Spleen (tissue), 11 donors: Measurements from ENCODE around the gene TBX10. TPM values are rescaled to one million over a fixed set of nuclear protein-coding genes. Genes with fewer than 3 reads are reported as not detected.

Experiments used
- DNase-seq: peaks from one replicate; pipeline ENCODE4 v3.0.0-alpha.2; 2020
- H3K27ac ChIP-seq, 8 donors: fragments of 200-600 bp; sonication (generic) in 7 of 8; 1 replicate in 4 of 8; 2 replicates in 4 of 8; pipeline versions ENCODE4 v1.5.0 to v1.8.0; 2016 to 2021; ENCODE audit warnings: inconsistent platforms in 4 of 8, mild to moderate bottlenecking in 4 of 8, moderate library complexity in 1 of 8
- H3K27me3 ChIP-seq, 7 donors: fragments of 200-600 bp; sonication (generic) in 6 of 7; replicated peaks in 1 of 7; 1 replicate in 4 of 7; 2 replicates in 3 of 7; pipeline versions ENCODE4 v1.5.0 to v1.8.0; 2016 to 2021; ENCODE audit warnings: inconsistent platforms in 3 of 7, mild to moderate bottlenecking in 1 of 7
- H3K36me3 ChIP-seq, 6 donors: fragments of 200-600 bp; sonication (generic) in 5 of 6; 1 replicate in 4 of 6; 2 replicates in 2 of 6; pipeline versions ENCODE4 v1.5.0 to v1.8.0; 2016 to 2021; ENCODE audit warnings: inconsistent platforms in 2 of 6
- H3K4me1 ChIP-seq, 6 donors: fragments of 200-600 bp; sonication (generic) in 5 of 6; 1 replicate in 3 of 6; 2 replicates in 3 of 6; pipeline versions ENCODE4 v1.5.0 to v1.8.0; 2016 to 2021; ENCODE audit warnings: inconsistent platforms in 3 of 6
- H3K4me3 ChIP-seq, 8 donors: fragments of 200-600 bp; sonication (generic) in 7 of 8; 1 replicate in 4 of 8; 2 replicates in 4 of 8; pipeline versions ENCODE4 v1.5.0 to v1.8.0; 2016 to 2021; ENCODE audit warnings: inconsistent platforms in 4 of 8, mild to moderate bottlenecking in 4 of 8, moderate library complexity in 2 of 8
- H3K9me3 ChIP-seq, 8 donors: fragments of 200-600 bp; sonication (generic) in 7 of 8; 1 replicate in 4 of 8; 2 replicates in 4 of 8; pipeline versions ENCODE4 v1.5.0 to v1.8.0; 2016 to 2021; ENCODE audit warnings: inconsistent platforms in 4 of 8
- POLR2A ChIP-seq, 3 donors: fragments of 450-650 bp; IDR thresholded peaks; one replicate each; pipeline ENCODE4 v1.5.1; 2017; ENCODE audit warnings: antibody characterized with exemption in 3 of 3, mild to moderate bottlenecking in 1 of 3
- POLR2AphosphoS5 ChIP-seq, 3 donors: sonication (generic); formaldehyde crosslinking; IDR thresholded peaks; one replicate each; pipeline ENCODE4 v1.5.1; 2017; ENCODE audit warnings: antibody characterized with exemption in 3 of 3
- WGBS, 5 donors: extraction: QIAGEN DNeasy Blood & Tissue Kit in 3 of 5; methylation state at CpG; one replicate each; pipeline versions ENCODE4 v1.1.5 to v1.1.7; 2013 to 2018; 5-methylcytosine and 5-hydroxymethylcytosine counted together
- intact Hi-C: fragments of 100-400 bp; cut with DNase I; formaldehyde crosslinking; loops from one replicate; pipeline ENCODE4 v1.15.0; 2023; ENCODE audit warnings: low total_unique reads
- polyA plus RNA-seq, 3 donors: library from polyadenylated mRNA; stranded (reverse); fragments of 200-250 nt; gene quantifications; one replicate each; pipeline ENCODE4 v1.2.1, GENCODE V29; 2013
- total RNA-seq, 7 donors: library from RNA; depleted of rRNA in 3 of 7; stranded (reverse); fragments of >200 nt in 3 of 7; fragmentation: NEBNext Ultra II Directional in 4 of 7; extraction: Animal tissue kit (Norgen Biotek cat#: 25700) in 4 of 7; gene quantifications; one replicate each; pipeline versions ENCODE4 v1.1.0 to v1.2.1, GENCODE V29; 2016 to 2021
- TF ChIP-seq, protein P1 (sequence below), 11 experiments: fragments of 200-600 bp in 7 of 11; fragments of 450-650 bp in 4 of 11; sonication (generic) in 4 of 11; IDR thresholded peaks in 8 of 11; conservative IDR thresholded peaks in 3 of 11; 1 replicate in 7 of 11; 2 replicates in 4 of 11; pipeline versions ENCODE4 v1.4.0 to v1.8.0; 2016 to 2021; ENCODE audit warnings: antibody characterized with exemption in 11 of 11, inconsistent platforms in 4 of 11, mild to moderate bottlenecking in 1 of 11
- donor health status: healthy with polysubstance abuse.
- donor health status: DM: no; HTN: no; CAD: no; lungs with moderate emphysema.
- donor health status: DM: no; HTN: no; CAD: no.
- donor health status: Bipolar disorder and iron deficiency.
- donor health status: healthy.
- donor health status: DM: no; HTN: no; CAD: no.
- donor health status: DM: yes; HTN: yes; CAD: no.

Gene TBX10
- total and polyA plus RNA-seq, 10 donors, result 0.08 TPM; not detected in 9

DNA sequence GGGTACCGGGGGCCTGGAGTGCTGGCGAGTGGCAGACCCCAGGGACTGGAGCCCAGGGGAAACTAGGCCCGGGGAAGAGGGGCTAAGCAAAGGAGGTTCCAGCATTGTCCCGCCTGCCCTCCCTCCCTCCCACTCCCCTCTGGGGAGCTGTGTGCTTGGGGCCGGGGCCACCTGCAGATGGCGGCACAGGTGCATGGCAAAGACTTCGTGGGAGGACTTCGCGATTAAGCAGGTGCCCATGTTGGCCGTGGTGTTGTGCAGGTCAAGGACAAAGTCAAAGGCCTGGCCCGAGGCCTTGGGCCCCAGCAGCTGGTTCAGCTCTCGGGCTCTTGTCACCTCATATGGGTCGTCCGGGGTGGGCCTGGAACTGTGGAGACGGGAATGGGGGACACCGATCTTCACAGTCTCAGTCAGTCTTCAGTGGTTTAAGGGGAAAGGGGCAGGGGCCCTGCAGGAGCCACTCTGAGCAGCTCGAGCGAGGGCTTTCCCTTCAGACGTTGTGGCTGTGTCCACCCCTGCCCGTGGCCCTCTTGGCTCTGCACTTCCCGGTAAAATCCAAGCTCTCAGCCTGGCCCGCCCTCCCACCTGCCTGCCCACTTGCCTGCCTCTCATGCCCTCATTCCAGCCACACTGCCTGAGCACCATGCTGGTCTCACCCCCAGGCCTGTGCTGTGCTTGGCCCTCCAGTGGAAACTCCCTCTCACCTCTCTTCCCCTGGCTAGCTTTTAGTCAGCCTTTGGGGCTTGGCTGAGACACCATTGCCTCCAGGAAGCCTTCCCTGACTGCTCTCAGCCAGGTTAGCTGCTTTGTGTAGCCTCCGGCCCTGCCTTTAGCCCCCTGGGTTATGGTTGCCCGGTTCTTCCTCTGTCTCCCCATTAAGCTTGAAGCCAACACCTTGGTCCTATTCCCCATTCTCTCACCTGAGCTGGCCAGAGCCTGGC, 6.2 kb upstream of the TBX10 start:
- H3K27ac ChIP-seq, result peak overlapping the region in 3 of 8 donors; percentile 11 to 68 (median 20)
- peaks cover 0 to 10% (median 5%) of the 10 kb centered on the region in 8 donors for H3K9me3 ChIP-seq
- H3K27me3 ChIP-seq, result peaks cover 0 to 33% (median 0%) of the 10 kb centered on the region in 7 donors
- intact Hi-C loops, result no loop called here
- H3K4me1 ChIP-seq, result peaks cover 38 to 63% (median 56%) of the 10 kb centered on the region in 6 donors
- H3K36me3 ChIP-seq, result no peaks in the 10 kb centered on the region
- H3K4me3 ChIP-seq, result peak overlapping the region in 1 of 8 donors; percentile 47
- 69 to 82% (median 78%) methylated on average over 18 to 24 of the region's 24 CpGs for whole genome bisulfite sequencing, 5 donors
- DNase-seq, result peak; percentile 75
- TF ChIP-seq POLR2A (IDR thresholded peaks at IDR 0.05) (no peak), POLR2AphosphoS5 (IDR thresholded peaks at IDR 0.05) (no peak)
- TF ChIP-seq, protein P1, sequence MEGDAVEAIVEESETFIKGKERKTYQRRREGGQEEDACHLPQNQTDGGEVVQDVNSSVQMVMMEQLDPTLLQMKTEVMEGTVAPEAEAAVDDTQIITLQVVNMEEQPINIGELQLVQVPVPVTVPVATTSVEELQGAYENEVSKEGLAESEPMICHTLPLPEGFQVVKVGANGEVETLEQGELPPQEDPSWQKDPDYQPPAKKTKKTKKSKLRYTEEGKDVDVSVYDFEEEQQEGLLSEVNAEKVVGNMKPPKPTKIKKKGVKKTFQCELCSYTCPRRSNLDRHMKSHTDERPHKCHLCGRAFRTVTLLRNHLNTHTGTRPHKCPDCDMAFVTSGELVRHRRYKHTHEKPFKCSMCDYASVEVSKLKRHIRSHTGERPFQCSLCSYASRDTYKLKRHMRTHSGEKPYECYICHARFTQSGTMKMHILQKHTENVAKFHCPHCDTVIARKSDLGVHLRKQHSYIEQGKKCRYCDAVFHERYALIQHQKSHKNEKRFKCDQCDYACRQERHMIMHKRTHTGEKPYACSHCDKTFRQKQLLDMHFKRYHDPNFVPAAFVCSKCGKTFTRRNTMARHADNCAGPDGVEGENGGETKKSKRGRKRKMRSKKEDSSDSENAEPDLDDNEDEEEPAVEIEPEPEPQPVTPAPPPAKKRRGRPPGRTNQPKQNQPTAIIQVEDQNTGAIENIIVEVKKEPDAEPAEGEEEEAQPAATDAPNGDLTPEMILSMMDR (IDR thresholded peaks at IDR 0.05 in 8 of 11, conservative IDR thresholded peaks at IDR 0.05 in 3 of 11), result no peak

DNA sequence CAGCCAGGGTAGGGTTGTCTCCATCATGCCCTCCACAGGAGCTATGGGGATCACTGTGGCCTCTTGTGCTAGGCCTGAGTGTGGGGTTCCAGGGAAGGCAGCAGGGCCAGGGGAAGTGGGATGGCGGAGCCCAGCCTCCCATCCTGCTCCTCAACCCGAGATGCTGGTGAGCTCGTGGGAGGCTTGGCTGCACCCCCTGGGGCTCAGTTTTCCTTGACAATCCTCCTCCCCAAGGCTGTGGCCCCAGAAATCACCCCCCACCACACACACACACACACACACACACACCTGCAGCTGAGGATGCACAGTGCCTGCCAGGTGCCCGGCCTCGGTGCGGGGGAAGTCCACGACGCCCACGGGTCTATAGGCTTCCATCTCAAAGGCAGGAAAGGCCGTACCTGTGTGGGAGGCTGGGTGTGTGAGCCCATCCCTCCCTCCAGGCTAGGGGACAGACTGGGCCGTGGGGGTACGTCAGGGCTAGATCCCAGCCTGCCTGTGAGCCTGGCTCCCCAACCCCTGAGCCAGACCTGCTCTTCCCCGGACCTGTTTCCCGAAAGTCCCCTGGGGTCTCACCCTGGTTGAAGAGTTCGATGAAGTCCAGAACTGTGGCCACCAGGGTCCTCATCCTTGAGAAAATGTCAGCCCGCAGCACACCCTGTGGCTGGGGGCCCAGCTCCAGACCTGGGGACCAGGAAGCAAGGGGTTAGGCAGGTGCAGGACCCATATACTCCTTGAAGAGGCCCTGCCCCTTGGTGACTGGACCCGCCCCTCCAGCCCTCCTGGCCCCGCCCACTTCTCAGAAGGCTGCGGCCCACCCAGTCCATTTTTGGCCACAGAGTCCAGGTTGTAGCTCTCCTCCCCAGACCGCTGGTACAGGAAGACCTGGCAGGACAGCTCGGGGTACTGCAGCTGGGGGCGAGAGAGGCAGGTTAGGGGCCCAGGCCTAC, 5.2 kb upstream of the TBX10 start:
- no peak for DNase-seq
- intact Hi-C loops, result no loop called here
- peaks cover 35 to 58% (median 50%) of the 10 kb centered on the region in 6 donors for H3K4me1 ChIP-seq
- H3K27ac ChIP-seq, result no peak overlapping the region
- 64 to 89% (median 81%) methylated on average over 11 to 22 of the region's 22 CpGs for WGBS, 5 donors
- no peaks in the 10 kb centered on the region for H3K36me3 ChIP-seq
- peaks cover 0 to 10% (median 5%) of the 10 kb centered on the region in 8 donors for H3K9me3 ChIP-seq
- no peak overlapping the region for H3K4me3 ChIP-seq
- TF ChIP-seq POLR2AphosphoS5 (IDR thresholded peaks at IDR 0.05), result no peak
- TF ChIP-seq, protein P1 (IDR thresholded peaks at IDR 0.05 in 8 of 11, conservative IDR thresholded peaks at IDR 0.05 in 3 of 11), result no peak
- peaks cover 0 to 44% (median 3%) of the 10 kb centered on the region in 7 donors for H3K27me3 ChIP-seq

DNA sequence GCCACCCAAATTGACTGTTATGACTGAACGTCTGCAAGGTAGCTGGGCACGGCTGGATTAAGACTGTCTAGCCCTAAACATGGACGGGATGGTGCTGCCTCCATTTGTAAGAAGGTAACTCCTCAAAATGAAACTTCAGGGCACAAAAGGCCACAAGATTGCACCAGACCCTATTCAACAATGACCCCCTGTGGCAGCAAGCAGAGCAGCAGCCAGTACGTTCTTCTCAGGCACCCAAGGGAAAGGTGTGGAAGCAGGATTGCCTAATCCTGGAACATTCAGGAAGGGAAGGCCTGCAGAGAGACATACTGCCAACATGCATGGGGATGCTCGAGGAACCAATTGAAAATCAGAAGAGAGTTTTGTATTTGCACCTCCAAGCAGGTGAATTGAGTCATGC, 4.5 kb upstream of the TBX10 start:
- Histone ChIP-seq H3K27me3 (peaks cover 0 to 51% (median 3%) of the 10 kb centered on the region in 7 donors), H3K27ac (no peak overlapping the region), H3K9me3 (peaks cover 0 to 10% (median 5%) of the 10 kb centered on the region in 8 donors), H3K4me1 (peaks cover 34 to 52% (median 43%) of the 10 kb centered on the region in 6 donors), H3K4me3 (no peak overlapping the region), H3K36me3 (no peaks in the 10 kb centered on the region)
- TF ChIP-seq POLR2AphosphoS5 (IDR thresholded peaks at IDR 0.05) (no peak), POLR2A (IDR thresholded peaks at IDR 0.05) (no peak)
- TF ChIP-seq, protein P1 (IDR thresholded peaks at IDR 0.05 in 8 of 11, conservative IDR thresholded peaks at IDR 0.05 in 3 of 11), result no peak
- 83 to 95% (median 91%) methylated on average over 5 of the region's 5 CpGs for WGBS, 5 donors
- DNase-seq, result no peak
- intact Hi-C loops, result no loop called here
